Fibroblast of skin of back (primary cell): ENCODE results near the gene GAS2.

Experiments used
- DNase-seq: peaks from one replicate; pipeline ENCODE4 v3.0.0-alpha.2; 2013

The GAS2 gene

DNA sequence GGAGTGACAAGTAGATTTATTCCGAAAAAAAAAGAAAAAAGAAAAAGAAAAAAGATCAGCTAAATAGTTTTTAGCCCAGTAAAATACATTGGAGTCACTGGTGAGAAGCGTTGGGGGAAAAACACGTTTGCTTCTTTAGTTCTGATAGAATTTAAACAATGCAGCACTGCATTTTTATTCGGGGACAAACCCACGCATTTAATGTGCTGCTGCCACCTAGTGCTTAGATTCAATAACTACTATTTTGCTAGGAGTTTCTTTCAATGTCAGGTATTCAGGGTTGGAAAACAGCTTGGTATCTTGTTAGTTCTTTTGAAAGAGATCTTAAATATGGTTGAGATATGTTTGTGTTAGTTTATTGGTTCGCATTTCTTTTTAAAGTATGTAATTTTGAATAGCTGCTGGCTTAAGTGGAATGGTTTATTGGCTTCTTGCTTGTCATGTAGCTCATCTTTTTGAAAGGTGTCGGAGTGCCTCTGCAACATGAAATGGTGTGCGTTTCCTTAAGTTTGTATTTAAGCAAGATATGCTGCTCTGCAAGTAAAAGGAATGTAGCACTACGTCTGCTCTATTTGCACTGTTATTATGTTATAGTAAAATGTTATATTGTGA, 121.2 kb downstream of the GAS2 start:
- peak; percentile 58 for DNase-seq

DNA sequence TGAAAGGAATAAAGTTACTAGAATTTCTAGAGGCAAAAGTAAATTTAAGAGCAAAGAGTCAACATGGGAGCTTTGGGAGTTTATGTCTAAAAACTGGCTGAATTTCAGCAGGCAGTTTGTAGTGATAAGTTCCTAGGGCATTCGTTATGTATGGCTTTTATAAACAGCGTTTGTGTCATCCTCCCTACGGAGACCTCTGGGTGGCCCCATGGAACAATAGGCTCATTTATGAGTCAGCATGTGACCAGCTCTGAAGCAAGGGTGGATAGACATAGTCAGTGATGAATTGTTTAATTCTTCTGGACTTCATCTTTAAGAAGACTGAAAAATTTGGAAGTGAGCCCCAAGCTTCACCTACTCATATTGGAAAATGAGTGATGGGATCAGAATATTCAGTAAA, 126.1 kb downstream of the GAS2 start:
- peak; percentile 90 for DNase-seq

DNA sequence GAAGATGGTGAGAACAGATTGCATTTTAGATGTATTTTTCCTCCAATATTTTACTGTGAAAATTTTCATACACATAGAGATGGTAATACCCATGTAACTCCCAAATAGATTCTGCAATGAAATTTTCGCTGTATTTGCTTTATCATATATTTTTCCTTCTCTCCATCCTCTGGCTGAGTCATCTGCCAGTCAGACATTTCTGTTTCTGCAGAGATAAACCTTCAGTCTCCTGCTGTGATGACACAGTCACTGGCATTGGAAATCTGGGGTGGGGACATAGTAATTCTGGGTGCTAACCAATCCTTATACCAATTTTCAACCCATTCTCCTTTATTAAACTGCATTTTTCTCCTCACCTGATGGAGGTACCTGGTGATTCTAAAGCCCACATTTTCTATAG, 129.5 kb downstream of the GAS2 start:
- DNase-seq = peak; percentile 77

DNA sequence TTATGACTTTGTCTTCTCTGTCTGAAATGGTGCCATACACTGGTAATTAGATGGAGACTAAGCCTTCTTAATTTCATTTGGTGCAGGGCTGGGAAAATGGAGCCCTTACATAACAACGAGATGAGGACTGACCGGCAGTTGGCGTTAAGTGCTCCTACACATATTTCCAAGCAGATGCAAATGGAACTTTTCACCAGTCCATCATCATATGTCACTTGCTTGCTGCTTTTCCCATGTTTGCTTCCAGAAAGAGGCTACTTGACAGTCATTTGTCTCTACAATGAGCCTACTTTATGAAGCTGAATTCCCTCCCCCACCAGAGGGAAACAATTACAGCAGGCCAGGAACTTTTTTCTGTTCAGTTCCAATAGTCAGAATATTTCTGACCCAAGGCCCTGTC, 130.6 kb downstream of the GAS2 start:
- DNase-seq = no peak

DNA sequence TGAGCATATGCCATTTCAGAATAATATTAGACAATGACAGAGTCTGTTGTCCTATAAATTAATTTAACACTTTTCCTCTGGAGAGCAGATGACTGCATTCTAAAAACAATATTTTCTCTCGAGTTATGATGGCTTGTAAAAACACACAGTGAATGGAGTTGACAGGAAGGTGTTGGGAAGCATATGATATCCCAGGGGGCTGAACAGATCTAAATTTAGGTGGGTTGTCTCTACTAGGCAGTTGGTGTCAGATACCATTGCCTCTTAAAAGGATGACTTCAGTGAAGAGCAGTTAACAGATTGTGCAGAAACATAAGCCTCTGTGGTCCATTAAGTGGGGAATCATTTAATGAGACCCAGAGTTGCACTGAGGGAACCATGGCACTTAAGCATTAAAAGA, 132.5 kb downstream of the GAS2 start:
- DNase-seq = peak; percentile 18

DNA sequence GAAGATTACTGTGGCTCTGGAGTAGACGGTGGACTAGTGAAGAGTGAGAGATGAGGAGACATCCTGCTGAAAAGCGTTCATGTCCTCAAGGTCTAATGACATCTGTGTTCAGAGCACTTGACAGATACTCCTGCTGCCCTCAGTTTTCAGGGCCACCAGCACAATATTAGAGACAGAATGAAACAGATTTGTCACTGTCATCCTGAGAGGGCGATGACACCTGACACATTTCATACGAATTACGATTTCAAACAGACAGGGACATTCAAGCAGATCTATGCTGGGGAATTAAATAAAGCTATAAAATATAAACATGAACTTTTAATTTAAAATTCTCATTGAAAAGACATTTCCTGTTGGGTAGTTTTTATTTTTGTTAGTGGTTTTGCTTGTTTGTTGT, 134.1 kb downstream of the GAS2 start:
- DNase-seq = no peak

DNA sequence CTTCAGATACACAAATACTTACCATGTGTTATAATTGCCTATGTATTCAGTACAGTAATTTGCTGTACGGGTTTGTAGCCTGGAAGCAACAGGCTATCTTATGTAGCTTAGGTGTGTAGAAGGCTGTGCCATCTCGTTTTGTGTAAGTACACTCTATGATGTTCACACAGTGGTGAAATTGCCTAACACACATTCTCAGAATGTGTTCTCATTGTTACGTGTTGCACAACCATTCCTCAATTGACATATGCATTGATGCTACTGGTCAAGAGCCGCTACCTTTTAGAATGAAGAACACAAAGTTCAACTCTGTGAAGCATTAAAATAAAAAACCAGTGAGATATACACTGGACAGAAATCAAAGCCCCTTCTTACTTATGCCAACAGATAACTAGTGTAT, 136.4 kb downstream of the GAS2 start:
- no peak for DNase-seq

DNA sequence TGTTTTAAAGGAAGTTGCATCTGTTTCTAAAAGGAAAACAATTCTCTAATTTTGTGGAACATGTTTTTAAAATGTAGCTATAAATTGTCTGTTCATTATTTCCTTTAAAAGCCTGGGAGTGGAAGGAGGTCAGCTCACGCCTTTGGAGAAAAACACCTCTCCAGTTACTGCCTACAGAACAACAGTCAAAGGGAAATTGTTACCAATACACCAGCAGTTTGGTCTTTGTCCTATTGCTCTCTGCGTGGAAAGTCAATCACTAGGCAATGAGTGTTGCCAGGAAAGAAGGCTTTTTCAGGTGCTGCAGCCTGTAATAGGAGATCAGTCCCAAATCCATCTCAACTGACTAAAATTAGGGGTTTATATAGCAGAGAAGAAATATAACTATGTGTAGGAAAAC, 141.0 kb downstream of the GAS2 start:
- no peak for DNase-seq

DNA sequence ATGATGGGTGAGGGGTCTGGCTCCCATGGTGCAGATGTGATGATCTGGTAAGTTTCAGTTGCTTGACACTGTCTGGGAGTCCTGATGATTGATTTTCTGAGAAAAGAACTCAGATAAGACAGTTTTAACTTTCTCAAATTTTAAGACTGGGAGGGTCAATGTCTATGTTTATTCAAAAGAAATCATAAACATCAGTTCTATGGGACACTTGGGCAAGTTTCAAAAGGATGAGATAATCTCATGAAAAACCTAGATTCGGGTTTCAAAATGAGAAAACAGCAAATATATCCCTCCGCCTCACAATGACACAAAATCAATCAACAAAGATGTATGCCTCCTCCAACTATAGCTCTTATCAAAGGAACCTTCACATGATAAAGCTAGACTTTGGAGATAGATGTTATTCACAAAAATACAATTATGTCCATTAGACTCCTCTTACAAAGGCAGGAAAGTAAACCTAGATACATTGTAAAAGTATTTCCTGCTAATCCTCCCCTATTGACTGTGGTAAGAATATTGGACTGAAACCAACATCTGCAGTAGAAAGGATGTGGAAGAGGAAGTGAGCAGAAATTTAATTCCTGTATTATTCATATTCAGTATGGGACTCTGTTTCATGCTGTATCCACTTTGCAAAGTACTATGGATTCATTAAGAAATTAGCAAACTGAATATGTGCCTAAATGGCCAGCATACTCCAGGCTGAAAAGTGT, 141.6 kb downstream of the GAS2 start:
- DNase-seq = peak; percentile 54

DNA sequence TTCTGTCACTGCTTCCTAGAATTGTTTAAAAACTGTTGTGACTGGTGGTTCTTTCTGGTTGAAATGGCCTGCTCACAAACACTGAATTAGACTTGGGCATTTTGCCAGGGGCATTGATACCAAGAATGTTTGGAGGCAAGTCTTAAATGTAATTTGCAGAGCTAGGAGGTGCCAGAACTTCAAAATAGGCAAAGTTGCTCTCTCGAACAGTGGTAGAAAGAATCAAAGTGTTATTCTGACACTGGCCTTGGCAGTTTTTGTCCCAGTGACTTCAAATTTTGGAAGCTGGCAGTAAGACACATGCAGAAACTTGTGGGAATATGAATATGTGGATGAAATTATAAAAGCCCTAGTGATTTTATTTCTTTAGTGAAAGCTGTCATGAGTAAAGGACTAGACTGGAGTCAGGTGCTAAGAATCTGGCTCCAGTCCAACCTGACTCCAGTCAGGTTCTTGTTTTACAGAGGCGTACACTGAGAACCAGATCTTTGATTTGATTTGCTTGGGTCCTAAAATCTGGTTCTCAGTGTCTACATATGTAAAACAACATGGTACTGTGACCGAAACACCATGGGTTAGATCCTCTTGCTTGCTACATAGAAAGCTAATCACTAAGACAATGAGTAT, 142.3 kb downstream of the GAS2 start:
- no peak for DNase-seq

DNA sequence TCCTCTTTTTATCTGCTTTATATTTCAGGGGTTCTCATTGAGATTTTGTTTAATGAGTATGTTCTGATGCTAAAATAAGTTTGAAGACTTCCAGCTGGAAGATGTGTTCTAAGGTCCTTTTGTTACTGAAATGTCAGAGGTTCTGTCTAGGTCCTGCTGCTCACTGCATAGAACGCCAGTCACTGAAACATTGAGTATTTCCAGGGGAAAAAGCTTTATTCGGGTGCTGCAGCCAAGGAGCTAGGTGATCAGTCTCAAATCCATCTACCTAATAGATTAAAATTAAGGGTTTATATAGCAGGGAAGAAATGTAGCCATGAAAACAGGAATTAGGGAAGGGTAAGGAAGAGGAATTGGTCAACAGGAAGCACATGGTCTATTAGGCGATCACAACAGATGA, 143.5 kb downstream of the GAS2 start:
- DNase-seq = no peak

DNA sequence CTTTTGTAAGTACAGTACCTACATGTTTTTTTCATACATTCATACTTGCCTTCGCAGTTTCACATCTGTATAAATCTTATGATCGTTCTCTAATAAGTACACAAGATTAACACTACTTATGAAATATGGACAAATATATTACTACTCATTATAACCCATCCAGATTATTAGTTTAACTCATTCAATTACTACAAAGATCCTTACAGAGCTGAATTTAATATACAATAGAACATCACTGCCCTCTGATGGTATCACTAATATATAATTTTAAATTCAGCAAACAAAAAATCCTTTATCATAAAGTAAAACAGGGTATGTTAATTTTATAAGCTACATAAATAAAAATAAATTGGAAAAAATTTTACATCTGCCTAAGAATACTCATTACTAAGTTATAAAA, 155.8 kb downstream of the GAS2 start:
- DNase-seq = no peak

DNA sequence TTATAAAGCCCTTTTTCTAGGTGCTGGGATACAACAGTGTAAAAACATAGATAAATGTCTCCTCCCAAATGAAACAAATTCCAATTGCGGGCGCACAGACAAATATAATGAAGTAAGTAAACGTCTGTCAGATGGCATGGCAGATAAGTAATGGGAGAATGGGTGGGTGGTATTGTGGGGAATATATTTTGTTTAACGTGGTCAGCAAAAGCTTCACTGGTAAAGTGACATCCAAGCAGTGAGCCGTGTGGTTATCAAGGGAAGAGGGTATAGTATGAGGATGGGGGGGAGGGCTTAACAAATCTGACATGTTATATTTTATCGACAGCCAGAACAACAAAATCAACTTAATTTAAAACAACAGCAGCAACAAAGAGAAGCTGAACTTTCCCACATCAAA, 162.0 kb downstream of the GAS2 start:
- no peak for DNase-seq

DNA sequence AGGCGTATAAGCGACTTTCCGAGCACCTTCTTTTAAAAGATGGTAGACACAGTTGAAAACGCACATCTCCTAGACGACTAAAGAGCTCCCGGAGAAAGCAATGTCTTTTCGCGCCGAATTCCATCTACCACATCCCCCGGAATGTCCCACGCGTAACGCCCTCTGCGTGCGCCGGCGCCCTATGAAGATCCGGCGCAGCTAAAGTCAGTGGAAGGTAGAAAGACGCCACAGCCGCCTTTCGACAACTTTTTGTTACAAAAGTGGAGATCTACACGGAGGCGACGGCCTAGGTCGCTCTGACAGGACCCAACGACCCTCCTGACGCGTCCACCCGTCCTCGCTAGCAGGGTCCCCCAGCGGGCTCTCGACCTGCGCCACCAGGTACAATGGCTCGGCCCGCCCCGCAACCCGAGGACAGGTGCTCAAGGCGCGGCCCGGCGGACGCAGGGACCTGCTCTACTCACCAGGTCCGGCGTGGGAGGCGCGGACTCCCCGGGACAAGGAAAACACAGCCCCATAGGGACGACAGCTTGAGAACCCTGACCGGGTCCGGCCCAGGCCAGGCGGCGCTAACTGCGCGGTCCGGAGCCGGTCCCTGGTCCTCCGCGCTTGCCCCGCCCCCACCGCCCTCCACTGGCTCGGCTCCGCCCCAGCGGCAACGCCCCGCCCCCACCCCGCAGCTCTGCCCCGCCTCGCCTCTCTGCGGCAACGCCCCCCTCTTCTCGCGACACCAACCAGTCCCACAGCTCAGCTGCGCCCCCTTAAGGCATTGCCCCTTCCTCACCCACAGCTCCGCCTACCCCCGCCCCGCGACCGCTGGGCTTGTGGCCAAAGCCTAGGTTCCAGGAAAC, 163.0 kb downstream of the GAS2 start, which contains the start of gene SVIP:
Gene SVIP (minus strand): TSS at position 571 of the 851 bp plus-strand sequence. CDS start 53 bp downstream, at position 518.
- peak; percentile 80 for DNase-seq

DNA sequence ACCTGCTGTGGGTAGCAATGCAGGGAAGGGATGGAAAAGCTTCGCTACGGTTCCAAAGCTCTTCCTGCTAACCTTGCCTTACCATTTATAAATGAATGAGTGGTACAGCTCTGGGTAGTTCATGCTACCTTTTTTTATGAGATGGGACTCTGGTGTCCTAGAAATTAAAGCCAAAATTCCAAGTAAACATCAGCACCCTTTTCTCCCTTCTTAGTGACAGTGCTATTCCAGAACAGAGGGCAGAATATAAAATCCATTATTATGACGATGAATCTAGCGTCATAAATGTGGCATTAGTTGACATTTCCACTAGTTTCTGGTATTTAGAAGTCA, 163.6 kb downstream of the GAS2 start:
- no peak for DNase-seq

DNA sequence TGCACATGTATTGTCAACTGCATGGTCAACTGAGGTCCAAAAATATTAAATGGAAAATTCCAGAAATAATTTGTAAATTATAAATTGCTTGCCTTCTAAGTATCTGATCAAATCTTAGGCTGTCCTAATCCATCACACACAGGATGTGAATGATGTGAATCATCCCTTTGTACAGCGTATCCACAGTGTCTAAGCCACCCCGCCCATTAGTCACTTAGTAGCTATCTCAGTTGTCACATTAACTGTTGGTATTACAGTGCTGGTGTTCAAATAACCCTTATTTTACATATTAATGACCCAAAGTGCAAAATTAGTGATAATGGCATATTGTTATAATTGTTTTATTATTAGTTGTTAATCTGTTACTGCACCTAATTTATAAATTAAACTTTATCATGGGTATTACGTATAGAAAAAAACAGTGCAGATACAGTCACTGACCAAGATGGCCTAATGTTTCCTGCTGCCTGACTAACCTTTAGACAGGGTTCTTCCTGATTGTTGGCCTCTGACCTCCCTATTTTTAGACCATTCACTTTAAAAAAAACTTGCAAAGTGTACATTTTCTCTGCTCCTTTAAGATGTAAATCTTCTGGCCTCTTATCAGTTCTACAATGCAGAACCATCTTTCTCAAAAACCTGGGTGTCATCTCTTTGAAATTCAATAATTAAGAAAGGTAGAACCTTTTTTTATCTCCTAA, 166.1 kb downstream of the GAS2 start:
- DNase-seq = peak; percentile 64

DNA sequence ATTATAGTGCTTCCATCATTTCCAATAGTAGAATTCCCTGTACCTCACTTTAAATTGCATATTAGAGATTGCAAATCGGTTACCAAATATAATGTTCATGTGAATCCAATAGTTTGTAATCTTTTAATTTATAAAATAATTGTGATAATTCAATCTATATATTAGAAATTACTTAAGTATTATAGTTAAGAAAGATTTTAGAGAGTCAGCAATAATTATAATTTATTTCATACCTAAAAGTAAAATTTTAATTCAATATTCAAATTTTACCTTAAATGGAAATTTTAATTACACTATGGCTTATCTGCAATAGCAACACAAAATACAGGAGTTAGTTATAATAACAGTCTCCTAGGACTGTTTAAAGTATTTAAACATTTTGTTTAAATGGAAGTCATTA, 180.3 kb downstream of the GAS2 start:
- DNase-seq = no peak

DNA sequence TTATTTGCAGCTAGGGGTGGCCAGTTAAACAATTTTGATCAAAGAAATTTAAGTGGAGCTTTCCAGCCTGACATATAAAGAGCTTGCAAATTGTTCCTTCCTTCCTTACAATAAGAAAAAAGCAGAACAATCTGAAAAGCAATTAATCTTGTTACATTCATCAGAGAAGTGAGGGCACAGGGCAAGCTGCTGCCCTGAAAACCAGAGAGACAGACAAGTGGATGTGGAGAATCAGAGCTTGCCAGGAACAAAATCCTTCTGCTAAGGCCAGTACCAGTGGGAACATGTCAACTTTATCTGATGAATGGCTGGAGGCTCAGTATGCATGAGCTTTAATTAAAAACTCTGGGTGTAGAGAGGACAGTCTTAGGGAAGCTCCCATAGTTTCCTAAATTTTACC, 185.1 kb downstream of the GAS2 start:
- no peak for DNase-seq

DNA sequence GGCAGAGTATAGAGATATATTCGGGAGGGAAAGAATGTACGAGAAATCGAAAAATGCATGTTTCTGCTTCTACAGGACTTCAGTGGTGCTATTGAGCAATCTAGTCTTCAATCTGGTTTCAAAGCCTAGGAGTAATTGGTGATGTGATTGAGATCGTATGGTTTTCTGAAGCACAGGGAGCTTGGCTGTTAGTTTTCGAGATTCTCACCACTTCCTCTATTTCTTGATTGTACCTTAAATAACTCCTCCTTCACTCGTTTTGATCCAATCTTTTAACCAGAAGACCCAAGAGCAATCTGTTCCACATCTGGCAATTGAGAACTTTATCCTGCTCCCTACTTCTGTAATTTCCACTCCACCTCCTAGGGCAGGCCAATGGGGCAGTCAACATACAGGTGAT, 193.3 kb downstream of the GAS2 start:
- DNase-seq = no peak

DNA sequence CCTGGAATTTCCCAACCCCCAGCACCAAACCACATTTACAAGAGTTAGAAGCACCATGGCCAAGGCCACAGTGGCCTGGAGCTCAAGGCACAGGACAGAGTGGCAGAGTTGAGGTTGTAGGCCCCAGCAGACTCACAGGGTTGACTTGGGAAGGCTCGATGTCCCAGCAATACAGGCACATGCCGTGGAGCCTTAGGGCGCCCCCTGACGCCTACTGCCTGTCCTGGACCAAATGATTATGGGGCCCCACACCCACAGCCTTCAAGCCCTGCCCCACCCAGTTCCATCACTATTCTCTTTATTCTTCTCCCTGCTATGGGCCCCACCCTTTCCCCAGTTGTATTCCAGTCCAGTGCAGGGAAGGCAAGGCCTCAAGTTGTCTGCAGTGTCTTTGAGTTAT, 193.8 kb downstream of the GAS2 start, which contains the start of gene CCDC179:
Gene CCDC179 (minus strand): TSS at position 234 of the 400 bp plus-strand sequence. CDS start 53 bp downstream, at position 181.
- DNase-seq = no peak
